GM21423 (cell line): ENCODE results near the gene RNFT2.

Experiments
- ATAC-seq: cut with Tn5 transposase; IDR thresholded peaks from one replicate; pipeline ENCODE4 v1.9.1; 2021; ENCODE audit warnings: mild to moderate bottlenecking, moderate library complexity; ENCODE audit not compliant: unreplicated experiment

RNFT2 gene

DNA sequence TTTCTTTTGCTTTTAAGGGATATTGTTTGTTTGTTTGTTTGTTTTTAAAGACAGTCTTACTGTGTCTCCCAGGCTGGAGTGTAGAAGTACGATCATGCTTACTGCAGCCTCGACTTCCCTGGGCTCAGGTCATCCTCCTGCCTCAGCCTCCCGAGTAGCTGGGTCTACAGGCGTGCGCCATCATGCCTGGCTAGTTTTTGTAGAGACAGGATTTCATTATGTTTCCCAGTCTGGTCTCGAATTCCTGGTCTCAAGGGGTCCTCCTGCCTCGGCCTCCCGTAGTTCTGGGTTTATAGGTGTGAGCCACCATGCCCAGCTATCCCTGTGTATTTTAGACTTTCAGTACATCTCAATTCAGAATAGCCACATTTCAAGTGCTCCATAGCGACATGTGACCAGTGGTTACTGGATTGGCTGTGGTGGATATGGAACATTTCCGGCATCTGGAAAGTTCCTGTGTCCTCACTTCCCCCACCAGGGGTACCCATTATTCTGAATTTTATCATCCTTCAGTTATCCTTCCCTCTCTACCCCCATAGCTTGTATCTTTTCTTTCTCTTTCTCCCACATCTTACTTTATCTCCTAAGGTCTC is 82.0 kb downstream of the RNFT2 start:
- ATAC-seq = no peak

DNA sequence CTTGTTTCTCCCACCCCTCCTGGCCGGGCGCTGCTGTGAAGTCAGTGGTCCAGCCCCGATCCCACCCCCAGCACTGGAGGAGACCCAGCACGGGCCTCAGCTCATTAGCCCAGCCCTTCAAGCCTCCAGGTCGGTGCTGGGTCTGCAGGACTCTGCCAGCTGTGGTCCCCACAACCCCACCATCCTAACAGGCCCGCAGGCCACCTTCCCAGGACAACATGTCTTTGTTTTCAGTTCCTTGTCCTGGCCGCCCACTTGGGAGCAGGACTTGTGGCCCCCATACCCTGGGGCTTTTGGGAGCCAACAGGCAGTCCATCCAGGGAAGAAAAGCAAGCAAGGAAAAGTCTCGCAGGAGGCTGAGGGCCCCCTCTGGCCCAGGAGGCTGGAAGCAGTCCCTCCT is 83.2 kb downstream of the RNFT2 start:
- no peak for ATAC-seq

DNA sequence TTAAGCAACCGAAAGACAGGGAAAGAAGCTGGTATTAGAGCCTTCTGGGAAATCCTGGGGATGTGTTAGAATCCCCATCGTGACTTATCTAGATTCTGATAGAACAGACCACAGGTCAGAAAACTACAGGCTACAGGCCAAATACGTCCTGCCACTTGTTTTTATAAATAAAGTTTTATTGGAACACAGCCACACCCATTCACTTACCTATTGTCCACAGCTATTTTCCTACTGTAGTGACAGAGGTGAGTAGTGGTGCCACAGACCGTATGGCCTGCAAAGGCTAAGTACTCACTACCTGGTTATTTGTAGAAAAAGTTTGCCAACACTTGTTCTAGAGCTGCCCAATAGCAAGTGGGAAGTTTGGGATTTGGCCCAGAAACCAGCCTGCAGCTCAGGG is 89.3 kb downstream of the RNFT2 start:
- no peak for ATAC-seq

DNA sequence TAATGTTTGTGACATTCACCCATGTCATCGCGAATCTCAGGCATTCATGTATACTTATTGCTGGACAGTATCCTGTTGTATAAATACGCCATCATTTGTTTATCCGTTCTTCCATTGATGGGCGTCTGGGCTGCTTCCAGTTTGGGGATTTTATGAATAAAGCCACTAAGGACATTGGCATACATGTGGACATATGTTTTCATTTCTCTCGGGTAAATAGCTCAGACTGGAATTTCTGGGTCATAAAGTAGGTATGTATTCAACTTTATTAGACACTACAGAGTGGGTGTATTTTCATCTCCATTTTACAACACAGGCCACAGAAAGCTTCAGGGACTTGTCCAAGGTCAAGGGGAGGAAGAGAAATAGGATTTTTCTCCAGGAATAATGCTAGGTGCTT is 94.2 kb downstream of the RNFT2 start:
- ATAC-seq = no peak

DNA sequence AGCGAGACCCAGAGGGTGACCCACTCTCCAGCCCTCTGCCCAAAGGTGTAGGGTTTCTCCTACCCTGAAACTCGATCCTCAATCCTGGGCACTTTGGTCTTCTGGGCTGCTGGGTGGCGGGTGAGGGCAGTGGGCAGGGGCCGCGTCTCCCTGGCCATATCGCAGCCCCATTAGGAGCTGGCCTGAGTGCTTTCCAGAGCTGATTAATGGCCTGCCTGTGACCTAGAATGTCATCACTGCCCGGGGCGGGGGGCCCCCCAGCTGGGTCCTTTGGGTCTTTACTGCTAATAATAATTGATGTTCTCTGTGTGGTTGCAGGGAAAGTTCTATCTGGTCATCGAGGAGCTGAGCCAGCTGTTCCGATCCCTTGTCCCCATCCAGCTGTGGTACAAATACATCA is 95.4 kb downstream of the RNFT2 start:
- ATAC-seq = no peak

DNA sequence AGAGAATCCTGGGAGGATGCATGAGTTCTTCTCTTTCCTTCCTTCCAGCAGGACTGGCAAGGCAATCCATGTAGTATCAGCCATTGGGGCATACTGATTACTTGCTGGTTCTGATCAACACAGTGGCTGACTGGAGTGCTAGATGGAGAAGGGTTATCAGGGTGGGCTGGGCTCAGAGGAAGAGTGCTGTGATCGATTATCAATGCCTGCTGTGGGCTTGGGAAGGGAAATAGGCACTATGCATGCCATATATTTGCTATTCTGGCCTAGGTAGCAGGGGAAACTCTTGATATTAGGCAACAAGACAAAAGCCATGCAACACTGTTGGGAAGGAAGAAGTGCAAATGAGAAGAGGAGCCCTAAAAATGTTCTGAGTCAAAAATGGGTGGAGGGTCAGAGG is 97.4 kb downstream of the RNFT2 start:
- ATAC-seq = no peak

DNA sequence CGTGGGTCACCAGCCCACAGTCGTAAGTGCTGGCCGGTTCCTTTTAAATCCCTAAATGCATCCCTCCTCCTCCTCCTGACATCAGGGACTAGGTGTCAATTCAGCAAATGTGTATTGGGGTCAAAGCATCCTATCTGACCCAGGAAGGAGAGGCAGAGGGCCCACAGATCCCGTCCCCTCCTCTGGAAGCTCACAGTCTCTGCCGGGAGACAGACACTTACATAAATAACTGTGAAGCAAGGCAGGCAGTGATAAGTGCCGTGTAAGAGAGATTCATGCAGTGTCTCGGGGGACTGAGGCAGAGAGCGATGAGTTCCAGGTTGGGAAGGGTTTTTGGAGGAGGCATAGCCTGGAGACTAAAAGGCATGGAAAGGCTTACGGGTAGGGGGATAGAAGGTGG is 99.0 kb downstream of the RNFT2 start:
- no peak for ATAC-seq

DNA sequence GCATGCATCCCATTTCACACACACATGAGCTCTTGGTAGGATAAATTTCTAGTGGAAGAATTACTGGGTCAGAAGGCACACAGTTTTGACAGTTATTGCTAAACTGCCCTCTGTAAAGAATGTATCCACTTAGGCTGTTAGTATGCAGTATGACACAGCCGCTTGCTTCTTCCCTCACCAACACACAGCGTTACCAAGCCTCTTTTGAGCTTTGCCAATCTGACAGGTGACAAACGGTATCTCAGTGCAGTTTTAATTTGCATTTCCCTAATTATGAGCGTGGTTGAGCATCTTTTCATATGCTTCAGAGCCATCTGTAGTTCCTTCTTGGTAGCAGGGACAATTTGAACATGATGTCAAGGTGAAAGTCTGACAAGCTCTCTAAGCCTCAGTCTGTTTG is 100.2 kb downstream of the RNFT2 start:
- ATAC-seq = no peak

DNA sequence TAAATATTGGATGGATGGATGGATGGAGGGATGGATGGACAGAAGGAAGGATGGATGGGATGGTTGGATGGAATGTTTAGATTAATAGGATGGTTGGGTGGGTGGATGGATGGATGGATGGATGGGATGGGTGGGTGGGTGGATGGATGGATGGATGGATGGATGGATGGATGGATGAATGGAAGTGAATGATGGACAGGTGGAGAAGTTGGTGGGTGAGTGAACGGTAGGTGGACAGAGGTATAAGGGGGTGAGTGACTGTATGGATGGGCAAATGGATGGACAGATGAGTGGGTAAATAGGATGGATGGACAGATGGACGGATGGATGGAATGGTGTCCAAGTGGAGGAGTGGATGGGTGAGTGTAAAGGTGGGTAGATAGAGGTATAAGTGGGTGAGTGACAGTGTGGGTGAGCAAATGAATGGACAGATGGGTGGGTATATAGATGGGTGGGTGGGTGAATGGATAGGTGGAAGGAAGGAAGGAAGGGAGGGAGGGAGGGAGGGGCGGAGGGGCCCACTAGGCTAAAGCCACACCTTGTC is 101.2 kb downstream of the RNFT2 start:
- no peak for ATAC-seq

DNA sequence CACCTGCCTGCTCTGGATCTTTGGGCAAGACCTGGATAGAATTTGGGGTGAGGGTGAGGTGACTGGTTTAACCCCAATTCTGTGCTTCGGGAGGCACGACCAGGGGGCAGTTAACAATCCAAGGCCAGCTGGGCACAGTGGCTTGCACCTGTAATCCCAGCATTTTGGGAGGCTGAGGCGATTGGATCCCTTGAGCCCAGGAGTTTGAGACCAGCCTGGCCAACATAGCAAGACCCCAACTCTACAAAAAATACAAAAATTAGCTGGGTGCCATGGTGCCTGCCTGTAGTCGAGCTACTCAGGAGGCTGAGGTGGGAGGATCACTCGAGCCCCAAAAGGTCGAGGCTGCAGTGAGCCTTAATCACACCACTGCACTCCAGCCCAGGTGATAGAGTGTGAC is 105.0 kb downstream of the RNFT2 start:
- no peak for ATAC-seq

DNA sequence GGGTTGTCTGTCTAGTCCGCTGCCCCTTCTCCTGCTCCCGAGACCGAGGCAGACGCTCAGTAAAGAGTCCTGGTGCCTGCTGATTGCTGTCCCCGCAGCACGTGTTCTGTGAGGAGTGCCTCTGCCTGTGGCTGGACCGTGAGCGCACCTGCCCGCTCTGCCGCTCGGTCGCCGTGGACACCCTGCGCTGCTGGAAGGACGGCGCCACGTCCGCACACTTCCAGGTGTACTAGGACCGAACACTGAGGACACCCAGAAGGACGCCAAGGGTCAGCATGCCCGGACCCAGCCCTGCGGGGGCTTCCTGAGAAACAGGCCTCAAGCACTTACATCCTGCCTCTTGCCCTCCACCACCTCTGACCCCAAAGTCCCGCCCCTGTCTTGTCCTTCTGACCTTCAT is 111.1 kb downstream of the RNFT2 start:
- ATAC-seq = no peak

DNA sequence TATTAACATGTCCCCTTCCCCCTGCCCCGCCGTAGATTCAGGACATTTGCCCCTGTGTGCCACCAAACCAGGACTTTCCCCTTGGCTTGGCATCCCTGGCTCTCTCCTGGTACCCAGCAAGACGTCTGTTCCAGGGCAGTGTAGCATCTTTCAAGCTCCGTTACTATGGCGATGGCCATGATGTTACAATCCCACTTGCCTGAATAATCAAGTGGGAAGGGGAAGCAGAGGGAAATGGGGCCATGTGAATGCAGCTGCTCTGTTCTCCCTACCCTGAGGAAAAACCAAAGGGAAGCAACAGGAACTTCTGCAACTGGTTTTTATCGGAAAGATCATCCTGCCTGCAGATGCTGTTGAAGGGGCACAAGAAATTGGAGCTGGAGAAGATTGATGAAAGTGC is 114.2 kb downstream of the RNFT2 start:
- no peak for ATAC-seq

DNA sequence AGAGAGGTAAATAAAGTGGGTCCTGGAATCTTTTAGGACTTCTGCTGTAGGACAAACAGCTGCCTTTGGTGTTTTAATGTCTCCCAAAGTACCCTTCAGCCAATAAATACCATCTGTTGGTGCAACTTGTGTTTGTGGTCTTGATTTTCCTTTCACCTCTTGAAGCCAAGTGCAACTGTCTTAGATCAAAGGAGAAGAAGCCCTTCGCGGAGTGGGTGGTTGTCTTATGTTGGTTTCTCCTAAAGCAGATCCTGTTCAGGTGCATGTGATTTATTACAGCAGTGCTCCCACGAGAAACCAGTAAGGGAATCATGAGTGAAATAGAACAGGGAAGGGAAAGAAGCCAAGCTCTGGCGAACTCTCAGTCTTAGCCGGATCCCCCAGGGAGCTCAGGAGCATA is 115.4 kb downstream of the RNFT2 start:
- ATAC-seq = no peak

DNA sequence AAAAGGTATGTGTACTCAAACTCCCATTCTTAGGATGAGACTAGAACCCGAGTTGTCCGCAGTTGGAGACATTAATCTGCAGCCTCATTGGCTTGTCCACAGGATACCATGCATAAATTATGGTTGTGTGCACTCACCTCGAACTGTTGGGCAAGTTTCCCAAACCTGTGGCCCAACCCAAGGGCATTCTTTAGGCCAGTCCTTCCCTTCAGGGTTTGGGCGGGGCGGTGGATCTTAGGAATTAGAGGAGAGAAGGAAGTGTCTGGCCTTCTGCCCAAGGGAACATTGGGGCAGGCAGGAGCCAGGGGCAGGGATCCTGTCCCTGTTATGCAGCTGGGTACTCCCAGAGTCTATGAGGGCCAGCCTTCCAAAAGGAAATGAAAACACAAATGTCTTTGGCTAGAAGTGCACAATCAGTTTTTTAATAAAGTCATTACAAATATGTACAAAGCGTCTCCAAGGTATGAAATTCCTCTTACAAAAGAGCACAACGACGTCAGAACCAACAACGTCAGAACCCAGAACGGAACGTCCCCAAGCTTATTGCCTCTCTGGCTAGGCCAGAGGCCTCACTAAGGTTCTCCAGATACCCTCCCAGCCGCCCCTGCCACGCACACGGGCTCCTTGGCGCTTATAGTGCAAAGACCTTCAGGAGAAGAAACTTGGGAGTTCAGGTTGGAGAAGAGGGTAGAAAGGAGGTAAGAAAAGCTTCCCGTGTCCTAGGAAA is 117.8 kb downstream of the RNFT2 start:
- ATAC-seq = no peak

DNA sequence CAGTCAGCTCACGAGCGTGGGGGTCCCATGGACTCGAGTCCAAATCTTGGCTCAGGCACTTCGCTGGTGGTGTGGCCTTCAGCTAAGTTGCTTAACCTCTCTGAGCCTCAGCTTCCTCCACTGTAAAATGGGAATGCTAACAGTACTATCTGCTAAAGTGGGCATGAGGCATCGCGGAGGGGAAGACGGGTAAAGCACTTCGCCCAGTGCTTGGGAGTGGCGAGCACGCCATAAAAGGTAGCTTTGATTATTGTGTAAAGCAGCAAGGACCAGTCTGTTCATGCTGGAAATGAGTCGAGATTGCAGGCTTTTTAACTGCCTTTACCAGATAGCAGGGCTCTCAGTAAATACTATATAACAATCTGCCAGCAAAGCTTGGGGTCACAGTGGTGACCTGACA is 118.6 kb downstream of the RNFT2 start:
- ATAC-seq = no peak

DNA sequence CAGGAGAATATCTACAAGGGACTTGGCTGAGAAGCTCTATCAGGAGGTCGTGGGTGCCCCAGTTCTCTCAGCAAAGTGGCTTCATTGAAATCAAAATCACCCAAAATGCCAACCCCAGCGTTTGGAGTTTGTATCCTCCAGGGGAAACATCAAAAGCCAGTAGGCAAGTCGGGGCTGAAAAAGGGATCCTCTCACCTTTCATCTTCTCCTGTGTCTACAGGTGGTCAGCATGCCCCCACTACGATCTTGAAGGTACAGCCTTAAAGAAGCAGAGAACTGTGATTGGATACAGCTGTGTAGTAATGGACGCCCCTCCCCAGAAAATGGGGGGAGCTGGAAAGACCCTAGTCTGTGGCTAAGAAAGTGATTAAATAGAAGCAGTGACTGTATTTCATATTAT is 121.0 kb downstream of the RNFT2 start:
- no peak for ATAC-seq

DNA sequence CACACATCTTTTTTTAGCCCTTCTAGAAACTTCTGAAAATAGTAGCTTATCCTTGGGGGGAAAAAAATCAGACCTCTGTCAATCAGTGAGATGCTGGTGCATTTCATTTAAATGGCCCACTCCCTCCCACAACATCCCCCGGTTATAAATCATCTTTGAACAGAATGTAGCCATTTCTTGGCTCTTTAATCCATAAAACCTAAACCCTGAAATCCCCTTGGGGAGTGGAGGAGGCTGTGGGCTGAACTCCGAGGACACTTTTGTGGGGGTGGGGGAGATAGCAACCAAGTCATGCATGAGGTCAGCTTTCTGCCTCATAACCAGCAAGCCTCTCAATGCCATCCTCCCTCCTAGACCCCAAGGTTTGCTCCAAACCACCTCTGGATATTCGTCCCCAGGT is 122.1 kb downstream of the RNFT2 start:
- no peak for ATAC-seq

DNA sequence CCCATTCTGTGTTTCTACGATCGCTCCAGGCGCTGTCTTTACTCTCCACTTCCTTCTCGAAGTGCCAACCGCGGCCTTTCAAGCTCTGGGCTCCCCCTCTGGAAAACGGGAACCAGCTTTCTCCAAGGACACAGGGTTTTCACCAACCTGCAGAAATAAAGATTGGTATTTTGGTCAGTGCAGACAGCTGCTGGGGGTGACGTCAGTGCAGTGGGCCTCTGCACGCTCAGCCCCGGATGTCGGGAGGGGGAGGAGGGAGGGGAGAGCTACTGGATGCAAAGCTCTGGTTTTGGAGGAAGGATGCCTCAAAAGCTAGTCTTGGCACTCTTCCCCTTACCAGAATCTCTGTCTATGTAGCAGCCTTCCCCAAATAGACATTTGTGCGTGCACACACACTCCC is 123.2 kb downstream of the RNFT2 start:
- peak; percentile 95 for ATAC-seq

DNA sequence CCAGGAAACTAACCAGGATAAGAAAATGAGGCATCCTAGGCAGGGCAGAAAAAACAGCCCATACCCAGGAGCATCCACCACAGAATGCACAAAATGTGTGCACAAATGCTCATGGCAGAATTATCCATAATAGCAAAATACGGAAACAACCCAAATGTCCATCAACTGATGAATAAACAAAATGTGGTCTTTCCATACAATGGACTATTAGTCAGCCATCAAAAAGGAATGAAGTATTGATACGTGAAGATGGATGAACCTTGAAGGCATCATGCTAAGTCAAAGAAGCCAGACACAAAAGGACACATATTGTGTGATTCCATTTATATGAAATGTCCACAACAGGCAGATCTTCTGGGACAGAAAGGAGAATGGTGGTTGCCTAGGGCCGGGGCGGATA is 124.1 kb downstream of the RNFT2 start:
- no peak for ATAC-seq

DNA sequence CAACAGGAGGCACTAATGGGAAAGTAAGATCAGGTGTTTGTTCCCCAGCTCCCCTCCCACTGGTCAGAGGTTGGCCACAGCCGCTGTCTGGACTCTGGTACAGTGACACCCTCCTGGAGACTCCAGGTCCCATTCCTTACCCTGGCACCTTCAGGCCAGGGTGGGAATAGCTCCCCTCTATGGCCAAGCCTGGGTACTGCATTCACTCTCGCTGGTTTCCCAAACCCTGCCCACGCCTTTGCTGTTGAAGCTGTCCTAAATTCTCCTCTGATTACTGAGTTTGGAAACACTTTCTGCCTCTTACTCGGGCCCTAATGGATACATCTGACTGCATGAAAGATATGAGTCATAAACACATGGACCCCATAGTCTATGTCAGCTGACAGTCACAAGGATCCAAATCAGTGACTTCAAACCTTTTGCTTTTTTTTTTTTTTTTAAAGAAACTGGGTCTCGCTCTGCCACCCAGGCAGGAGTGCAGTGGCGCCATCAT is 125.2 kb downstream of the RNFT2 start:
- no peak for ATAC-seq

DNA sequence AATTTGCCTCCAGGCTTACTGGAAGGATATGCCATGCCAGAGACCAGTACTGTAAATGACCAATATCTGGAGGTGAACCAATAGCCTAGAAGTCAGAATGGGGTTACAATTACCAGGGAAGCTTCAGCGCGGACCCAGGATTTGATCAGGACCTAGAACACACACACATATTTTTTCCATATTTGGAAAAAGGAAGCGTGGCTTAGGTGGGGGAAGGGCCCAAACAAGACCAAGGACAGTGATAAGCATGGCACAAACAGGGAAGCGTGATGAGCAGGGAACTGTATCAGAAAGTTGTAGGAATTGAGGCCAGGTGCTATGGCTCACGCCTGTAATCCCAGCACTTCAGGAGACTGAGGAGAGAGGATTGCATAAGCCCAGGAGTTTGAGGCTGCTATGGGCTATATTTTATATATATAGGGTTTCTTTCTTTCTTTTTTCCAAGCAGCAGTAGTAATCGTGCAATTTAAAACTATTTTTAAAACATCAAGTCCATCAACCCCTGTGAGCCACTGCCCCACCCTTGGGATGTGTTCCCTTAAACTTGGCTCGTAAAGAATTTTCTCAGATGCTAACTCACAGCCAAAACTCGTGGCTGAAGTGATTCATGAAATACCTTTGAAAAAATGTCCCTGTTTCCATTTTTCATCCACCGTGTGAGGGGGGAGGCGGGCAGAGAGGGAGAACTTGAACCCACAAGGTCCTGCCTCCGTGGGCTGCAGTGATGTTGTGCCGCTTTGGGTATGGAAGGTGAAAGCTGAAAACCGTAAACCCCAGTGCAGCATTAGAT is 126.5 kb downstream of the RNFT2 start:
- ATAC-seq = no peak

DNA sequence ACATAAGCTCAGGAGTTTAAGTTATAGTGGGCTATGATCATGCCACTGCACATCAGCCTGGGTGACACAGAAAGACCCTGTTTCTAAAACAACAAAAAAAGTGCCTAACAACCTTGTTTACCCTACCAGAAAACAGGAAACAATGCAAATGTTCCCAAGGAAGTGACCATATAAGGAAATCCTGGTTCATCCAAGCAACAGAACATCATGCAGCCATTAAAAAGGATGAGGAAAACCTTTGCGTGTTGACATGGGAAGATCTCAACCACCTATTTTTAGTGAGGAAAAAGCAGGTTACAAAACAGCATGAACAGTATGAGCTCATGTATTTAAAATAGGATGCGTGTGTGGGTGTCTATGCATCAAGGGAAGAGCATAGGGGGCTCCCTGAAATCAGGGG is 129.4 kb downstream of the RNFT2 start:
- ATAC-seq = no peak
